HG03095 (cell line): ENCODE measurements around the gene IPO4.
A peak's percentile ranks its signal among the peaks of the same experiment; 100 is the strongest.

Experiments
- ATAC-seq: cut with Tn5 transposase; IDR thresholded peaks from one replicate; pipeline ENCODE4 v1.9.1; 2021; ENCODE audit warnings: moderate library complexity; ENCODE audit not compliant: unreplicated experiment

IPO4 gene

GRCh38 chr14:24149302-24149969 lies 39.2 kb downstream of the IPO4 start:
- no peak for ATAC-seq

- no peak for ATAC-seq
These were observed 40.7 kb downstream of the IPO4 start for GRCh38 chr14:24147761-24148428.

GRCh38 chr14:24146978-24147760 lies 41.4 kb downstream of the IPO4 start, which contains the start of gene RNF31:
Gene RNF31 (plus strand): TSS chr14:24147498. CDS start chr14:24147699, 201 bp downstream.
- peak; percentile 87 for ATAC-seq

- ATAC-seq: peak; percentile 61
These were observed 42.1 kb downstream of the IPO4 start, which contains the start of gene PSME2 for GRCh38 chr14:24146453-24146977. Gene PSME2 (minus strand): TSS chr14:24146610. CDS start chr14:24146581, 29 bp downstream.

GRCh38 chr14:24145690-24146452 lies 42.7 kb downstream of the IPO4 start:
- no peak for ATAC-seq

GRCh38 chr14:24145219-24145618 lies 43.4 kb downstream of the IPO4 start:
- no peak for ATAC-seq

- ATAC-seq: no peak
These were observed 44.2 kb downstream of the IPO4 start for GRCh38 chr14:24144451-24144850.

- ATAC-seq: no peak
These were observed 45.1 kb downstream of the IPO4 start for GRCh38 chr14:24143511-24143910.

- peak; percentile 82 for ATAC-seq
These were observed 47.3 kb downstream of the IPO4 start, which contains the start of gene EMC9 for GRCh38 chr14:24141097-24141880. Gene EMC9 (minus strand): TSS chr14:24141591. CDS start chr14:24141304, 287 bp downstream.

GRCh38 chr14:24139272-24139934 lies 49.2 kb downstream of the IPO4 start:
- ATAC-seq: no peak

GRCh38 chr14:24138396-24139271 lies 50.0 kb downstream of the IPO4 start:
- no peak for ATAC-seq

GRCh38 chr14:24137529-24138395 lies 50.9 kb downstream of the IPO4 start:
- ATAC-seq: no peak

GRCh38 chr14:24136684-24137528 lies 51.7 kb downstream of the IPO4 start:
- no peak for ATAC-seq

- ATAC-seq: peak; percentile 79
These were observed 52.6 kb downstream of the IPO4 start, which contains the start of gene PSME1 for GRCh38 chr14:24135834-24136683. Gene PSME1 (plus strand): TSS chr14:24136194. CDS start chr14:24136263, 69 bp downstream.

GRCh38 chr14:24135584-24135833 lies 53.1 kb downstream of the IPO4 start:
- ATAC-seq: no peak

- no peak for ATAC-seq
These were observed 54.9 kb downstream of the IPO4 start for GRCh38 chr14:24133735-24134134.
